Heart left ventricle (tissue), 16 donors: ENCODE data around the gene ARHGEF26. TPM values are rescaled to one million over a fixed set of nuclear protein-coding genes. Genes with fewer than 3 reads are reported as not detected.

Source experiments
- ATAC-seq, 4 donors: fragments of 200-7000 bp; cut with Tn5 transposase; one replicate each; pipeline ENCODE4 v1.9.1; 2020 to 2022; ENCODE audit warnings: moderate library complexity in 4 of 4, mild to moderate bottlenecking in 3 of 4, moderate number of reproducible peaks in 1 of 4
- DNase-seq, 5 donors: peaks; one replicate each; pipeline ENCODE4 v3.0.0-alpha.2; 2020
- H3K27ac ChIP-seq, 12 donors: fragments of 200-600 bp; sonication (generic) in 4 of 12; one replicate each; pipeline versions ENCODE4 v1.5.0 to v1.8.0; 2016 to 2022; ENCODE audit warnings: mild to moderate bottlenecking in 2 of 12
- H3K27me3 ChIP-seq, 9 donors: fragments of 200-600 bp; sonication (generic) in 2 of 9; one replicate each; pipeline versions ENCODE4 v1.5.1 to v1.8.0; 2016 to 2022; ENCODE audit warnings: mild to moderate bottlenecking in 3 of 9
- H3K36me3 ChIP-seq, 9 donors: fragments of 200-600 bp; sonication (generic) in 2 of 9; one replicate each; pipeline versions ENCODE4 v1.5.0 to v1.8.0; 2018 to 2022; ENCODE audit warnings: mild to moderate bottlenecking in 2 of 9
- H3K4me1 ChIP-seq, 12 donors: fragments of 200-600 bp; sonication (generic) in 4 of 12; one replicate each; pipeline versions ENCODE4 v1.5.0 to v1.8.0; 2016 to 2022; ENCODE audit warnings: mild to moderate bottlenecking in 3 of 12
- H3K4me3 ChIP-seq, 12 donors: fragments of 200-600 bp; sonication (generic) in 4 of 12; one replicate each; pipeline versions ENCODE4 v1.5.0 to v1.8.0; 2017 to 2022; ENCODE audit warnings: mild to moderate bottlenecking in 9 of 12, moderate library complexity in 4 of 12
- H3K9me3 ChIP-seq, 12 donors: fragments of 200-600 bp; sonication (generic) in 4 of 12; one replicate each; pipeline versions ENCODE4 v1.5.0 to v1.8.0; 2016 to 2022; ENCODE audit warnings: mild to moderate bottlenecking in 1 of 12
- POLR2A ChIP-seq, 2 donors: fragments of 450-650 bp; IDR thresholded peaks; one replicate each; pipeline ENCODE4 v1.6.1; 2017; ENCODE audit warnings: antibody characterized with exemption in 2 of 2, mild to moderate bottlenecking in 2 of 2, moderate library complexity in 2 of 2
- WGBS, 4 donors: extraction: QIAGEN DNeasy Blood & Tissue Kit in 2 of 4; methylation state at CpG; one replicate each; pipeline versions ENCODE4 v1.1.5 to v1.1.7; 2013 to 2018; 5-methylcytosine and 5-hydroxymethylcytosine counted together
- intact Hi-C, 10 donors: fragments of 100-400 bp; cut with DNase I; formaldehyde crosslinking; loops; one replicate each; pipeline versions ENCODE4 v1.11.1 to v1.14.2; 2022
- long read RNA-seq, 3 donors: library from polyadenylated mRNA; unstranded; transcript quantifications; one replicate each; pipeline ENCODE4 v2.0.0, GENCODE V29; 2020 to 2021
- polyA plus RNA-seq, 2 donors: library from polyadenylated mRNA; stranded (reverse); fragments of 200-250 nt; gene quantifications; one replicate each; pipeline ENCODE4 v1.2.3, GENCODE V29; 2013
- total RNA-seq, 9 donors: library from RNA; depleted of rRNA in 2 of 9; stranded (reverse); fragments of >200 nt in 2 of 9; fragmentation: NEBNext Ultra II Directional in 3 of 9; extraction: Animal tissue kit (Norgen Biotek cat#: 25700) in 3 of 9; gene quantifications; one replicate each; pipeline versions ENCODE4 v1.1.0 to v1.2.4, GENCODE V29; 2016 to 2023
- TF ChIP-seq, protein P1 (sequence below), 12 donors: fragments of 200-600 bp; sonication (generic) in 4 of 12; IDR thresholded peaks; one replicate each; pipeline versions ENCODE4 v1.5.0 to v1.8.0; 2018 to 2022; ENCODE audit warnings: antibody characterized with exemption in 12 of 12, mild to moderate bottlenecking in 5 of 12
- donor health status: ischemic (EF 13 %, LVEDD 7.1; RV severe dilation, severe dysfunction).
- donor health status: healthy with polysubstance abuse.
- donor health status: DM: no; HTN: yes; CAD: no.
- donor health status: DM: no; HTN: no; CAD: no.
- donor health status: ischemic (EF 25% LVEDD 6.9; RV normal size, moderate dysfunction).
- donor health status: ischemic (EF 25% LVEDD 5.7; RV mildly dilated, moderate dysfunction).
- donor health status: healthy.
- donor health status: DM: yes; HTN: yes; CAD: no.
- donor health status: ischemic (EF 35%, LVEDD 5.7; RV mildly dilated, moderate dysfunction).
- donor health status: nonischemic (EF 11% LVEDD 7.7; RV severe dilation, severe dysfunction).
- donor health status: DM: yes; HTN: yes; CAD: no.
- donor health status: PGD.
- donor health status: ischemic (EF 29% LVEDD 5.4; RV normal size, mild dysfunction).
- donor health status: nonischemic (EF 23%, LVEDD 6.1; RV moderate dilation, normal function).

The ARHGEF26 gene, protein sequence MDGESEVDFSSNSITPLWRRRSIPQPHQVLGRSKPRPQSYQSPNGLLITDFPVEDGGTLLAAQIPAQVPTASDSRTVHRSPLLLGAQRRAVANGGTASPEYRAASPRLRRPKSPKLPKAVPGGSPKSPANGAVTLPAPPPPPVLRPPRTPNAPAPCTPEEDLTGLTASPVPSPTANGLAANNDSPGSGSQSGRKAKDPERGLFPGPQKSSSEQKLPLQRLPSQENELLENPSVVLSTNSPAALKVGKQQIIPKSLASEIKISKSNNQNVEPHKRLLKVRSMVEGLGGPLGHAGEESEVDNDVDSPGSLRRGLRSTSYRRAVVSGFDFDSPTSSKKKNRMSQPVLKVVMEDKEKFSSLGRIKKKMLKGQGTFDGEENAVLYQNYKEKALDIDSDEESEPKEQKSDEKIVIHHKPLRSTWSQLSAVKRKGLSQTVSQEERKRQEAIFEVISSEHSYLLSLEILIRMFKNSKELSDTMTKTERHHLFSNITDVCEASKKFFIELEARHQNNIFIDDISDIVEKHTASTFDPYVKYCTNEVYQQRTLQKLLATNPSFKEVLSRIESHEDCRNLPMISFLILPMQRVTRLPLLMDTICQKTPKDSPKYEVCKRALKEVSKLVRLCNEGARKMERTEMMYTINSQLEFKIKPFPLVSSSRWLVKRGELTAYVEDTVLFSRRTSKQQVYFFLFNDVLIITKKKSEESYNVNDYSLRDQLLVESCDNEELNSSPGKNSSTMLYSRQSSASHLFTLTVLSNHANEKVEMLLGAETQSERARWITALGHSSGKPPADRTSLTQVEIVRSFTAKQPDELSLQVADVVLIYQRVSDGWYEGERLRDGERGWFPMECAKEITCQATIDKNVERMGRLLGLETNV
- total RNA-seq (1 to 10 TPM in 7 of 9 donors, under 1 TPM in 2; 0.68 to 2.3 (median 1.3) TPM), polyA plus RNA-seq (1 to 10 TPM in 1 of 2 donors, under 1 TPM in 1; 0.69 to 2.2 TPM)
- long read RNA-seq, donor 1: 0 reads
- long read RNA-seq, donor 2: 0 reads
- long read RNA-seq, donor 3, partial matches to known transcripts: 1 of 3 reads
- long read RNA-seq, donor 3, other reads (novel, unspliced or antisense): 0 of 3 reads

- intact Hi-C loops: loop anchor here in 7 of 10 donors (5.0 to 10.0 kb wide), 3 partner anchors 114 to 134 kb away; no protein-coding TSS in a partner anchor
- H3K27ac ChIP-seq: peak within 1 kb of the TSS in 9 of 12 donors; percentile 35 to 86 (median 54)
- WGBS, 4 donors: 0 to 1% (median 0%) methylated on average over 30 to 66 of the region's 66 CpGs
Observed at GRCh38 chr3:154120961-154121700, at the start of gene ARHGEF26. ARHGEF26 (plus strand) TSS chr3:154121390; CDS start chr3:154121993, 603 bp downstream.

GRCh38 chr3:154074966-154075365, 46.2 kb upstream of the ARHGEF26 start:
- no peak overlapping the region for H3K4me3 ChIP-seq
- DNase-seq (no peak), ATAC-seq (no peak)
- peaks cover 0 to 19% (median 4%) of the 10 kb centered on the region in 12 donors for H3K9me3 ChIP-seq
- H3K36me3 ChIP-seq: no peaks in the 10 kb centered on the region
- no peak for TF ChIP-seq POLR2A (IDR thresholded peaks at IDR 0.05)
- TF ChIP-seq, protein P1, sequence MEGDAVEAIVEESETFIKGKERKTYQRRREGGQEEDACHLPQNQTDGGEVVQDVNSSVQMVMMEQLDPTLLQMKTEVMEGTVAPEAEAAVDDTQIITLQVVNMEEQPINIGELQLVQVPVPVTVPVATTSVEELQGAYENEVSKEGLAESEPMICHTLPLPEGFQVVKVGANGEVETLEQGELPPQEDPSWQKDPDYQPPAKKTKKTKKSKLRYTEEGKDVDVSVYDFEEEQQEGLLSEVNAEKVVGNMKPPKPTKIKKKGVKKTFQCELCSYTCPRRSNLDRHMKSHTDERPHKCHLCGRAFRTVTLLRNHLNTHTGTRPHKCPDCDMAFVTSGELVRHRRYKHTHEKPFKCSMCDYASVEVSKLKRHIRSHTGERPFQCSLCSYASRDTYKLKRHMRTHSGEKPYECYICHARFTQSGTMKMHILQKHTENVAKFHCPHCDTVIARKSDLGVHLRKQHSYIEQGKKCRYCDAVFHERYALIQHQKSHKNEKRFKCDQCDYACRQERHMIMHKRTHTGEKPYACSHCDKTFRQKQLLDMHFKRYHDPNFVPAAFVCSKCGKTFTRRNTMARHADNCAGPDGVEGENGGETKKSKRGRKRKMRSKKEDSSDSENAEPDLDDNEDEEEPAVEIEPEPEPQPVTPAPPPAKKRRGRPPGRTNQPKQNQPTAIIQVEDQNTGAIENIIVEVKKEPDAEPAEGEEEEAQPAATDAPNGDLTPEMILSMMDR (IDR thresholded peaks at IDR 0.05): no peak
- no peaks in the 10 kb centered on the region for H3K4me1 ChIP-seq
- intact Hi-C loops: no loop called here
- no peaks in the 10 kb centered on the region for H3K27me3 ChIP-seq
- WGBS, 4 donors: 94 to 98% (median 96%) methylated on average over 2 of the region's 2 CpGs
- no peak overlapping the region for H3K27ac ChIP-seq

More at GRCh38 chr3:154120961-154121700, at the start of gene ARHGEF26:
- TF ChIP-seq POLR2A (IDR thresholded peaks at IDR 0.05): no peak
- TF ChIP-seq, protein P1 (IDR thresholded peaks at IDR 0.05): no peak
- peak within 1 kb of the TSS; percentile 52 to 90 (median 76) for H3K4me3 ChIP-seq
- H3K4me1 ChIP-seq: peaks cover 0 to 25% (median 5%) of the 10 kb centered on the region in 12 donors
- no peaks in the 10 kb centered on the region for H3K9me3 ChIP-seq
- DNase-seq (peak; percentile 71 to 91 (median 85)), ATAC-seq (peak; percentile 82 to 95 (median 94))
- no peaks in the 10 kb centered on the region for H3K36me3 ChIP-seq
- peaks cover 0 to 39% (median 6%) of the 10 kb centered on the region in 9 donors for H3K27me3 ChIP-seq

DNA sequence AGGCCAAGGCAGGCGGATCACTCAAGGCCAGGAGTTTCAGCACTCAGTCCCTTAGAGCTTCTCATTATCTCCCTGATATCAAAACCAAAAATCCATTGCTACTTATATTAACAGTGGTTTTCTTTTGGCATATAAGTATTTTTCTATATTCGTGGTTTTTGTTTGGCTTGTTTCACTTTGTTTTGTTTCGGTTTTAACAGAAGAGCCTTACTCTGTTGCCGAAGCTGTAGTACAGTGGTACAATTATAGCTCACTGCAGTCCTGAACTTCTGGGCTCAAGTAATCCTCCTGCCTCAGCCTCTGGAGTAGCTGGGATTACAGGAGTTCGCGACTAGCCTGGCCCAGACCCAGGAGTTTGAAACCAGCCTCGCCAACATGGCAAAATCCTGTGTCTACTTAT, 42.5 kb upstream of the ARHGEF26 start:
- ATAC-seq: no peak
- Histone ChIP-seq H3K9me3 (peaks cover 0 to 8% (median 1%) of the 10 kb centered on the region in 12 donors), H3K36me3 (no peaks in the 10 kb centered on the region), H3K27me3 (no peaks in the 10 kb centered on the region), H3K4me1 (no peaks in the 10 kb centered on the region), H3K27ac (no peak overlapping the region), H3K4me3 (no peak overlapping the region)
- intact Hi-C loops: no loop called here
- 76 to 80% (median 78%) methylated on average over 7 of the region's 7 CpGs for WGBS, 4 donors
- DNase-seq: no peak
- TF ChIP-seq, protein P1 (IDR thresholded peaks at IDR 0.05): no peak
- no peak for TF ChIP-seq POLR2A (IDR thresholded peaks at IDR 0.05)
